GM10248 (cell line): ENCODE measurements around the gene TLE4.

Experiments used
- CTCF ChIA-PET: fragments of 300-600 bp; sonication (Branson Sonifier 250); formaldehyde crosslinking; extraction: SDS; loops from one replicate; lab custom pipeline; 2021; ENCODE audit warnings: antibody characterized with exemption; lab: Yijun Ruan, JAX
- POLR2A ChIA-PET: fragments of 350-650 bp; sonication (Branson Sonifier 250); formaldehyde crosslinking; extraction: SDS; loops from one replicate; lab custom pipeline; 2020; ENCODE audit warnings: antibody characterized with exemption; lab: Yijun Ruan, JAX
- DNase-seq: peaks from one replicate; pipeline ENCODE4 v3.0.0; 2012; ENCODE audit errors: extremely low spot score
- CTCF ChIP-seq: IDR thresholded peaks from 2 replicates; pipeline ENCODE4 v1.5.1; 2012; ENCODE audit warnings: mild to moderate bottlenecking, low read depth; ENCODE audit errors: extremely low read depth, missing control alignments, control extremely low read depth

Gene TLE4

GRCh38 chr9:79609468-79610018, 37.8 kb downstream of the TLE4 start:
- no peak for DNase-seq
- ChIA-PET POLR2A (no interaction called here), CTCF (interaction anchor here (1.0 to 1.7 kb wide), 2 partner anchors 11 to 19 kb away, joined by 3 to 4 read pairs; no protein-coding TSS in a partner anchor)
- no peak for TF ChIP-seq CTCF

GRCh38 chr9:79610019-79610631, 38.4 kb downstream of the TLE4 start:
- CTCF ChIA-PET, result interaction anchor here (1.0 to 1.7 kb wide), 4 partner anchors 10 to 75 kb away, joined by 3 to 4 read pairs (median 3); no protein-coding TSS in a partner anchor
- no peak for DNase-seq
- no peak for TF ChIP-seq CTCF
- POLR2A ChIA-PET, result no interaction called here

GRCh38 chr9:79610791-79611614, 39.2 kb downstream of the TLE4 start:
- no peak for DNase-seq
- TF ChIP-seq CTCF, result no peak
- ChIA-PET CTCF (interaction anchor here (1.0 to 1.7 kb wide), 6 partner anchors 9 to 75 kb away, joined by 3 to 6 read pairs (median 3); no protein-coding TSS in a partner anchor), POLR2A (no interaction called here)

- ChIA-PET POLR2A (no interaction called here), CTCF (interaction anchor here (0.8 to 0.9 kb wide), 2 partner anchors 11 to 21 kb away, joined by 3 read pairs; no protein-coding TSS in a partner anchor)
- no peak for DNase-seq
- no peak for TF ChIP-seq CTCF
Measured at GRCh38 chr9:79613145-79613544, 41.4 kb downstream of the TLE4 start.

- TF ChIP-seq CTCF, result no peak
- CTCF ChIA-PET, result interaction anchor here (1.5 kb wide), 1 partner anchor 22 kb away, joined by 5 read pairs; no protein-coding TSS in a partner anchor
- DNase-seq, result no peak
- POLR2A ChIA-PET, result no interaction called here
Measured at GRCh38 chr9:79615038-79615437, 43.3 kb downstream of the TLE4 start.

- no peak for DNase-seq
- no peak for TF ChIP-seq CTCF
- POLR2A ChIA-PET, result no interaction called here
- CTCF ChIA-PET, result interaction anchor here (0.8 to 1.4 kb wide), 4 partner anchors 10 to 32 kb away, joined by 3 to 4 read pairs (median 3); no protein-coding TSS in a partner anchor
Measured at GRCh38 chr9:79616013-79616412, 44.2 kb downstream of the TLE4 start.
